Upper lobe of left lung (tissue), 4 donors: ENCODE measurements around the gene STX8.

Experiments
- POLR2A ChIP-seq, 4 donors: fragments of 450-650 bp; IDR thresholded peaks; one replicate each; pipeline ENCODE4 v1.5.1; 2016 to 2017; ENCODE audit warnings: antibody characterized with exemption in 4 of 4, mild to moderate bottlenecking in 2 of 4
- POLR2AphosphoS5 ChIP-seq, 2 donors: sonication (generic); formaldehyde crosslinking; IDR thresholded peaks; one replicate each; pipeline ENCODE4 v1.5.1; 2017; ENCODE audit warnings: antibody characterized with exemption in 2 of 2
- TF ChIP-seq, protein P1 (sequence below), 6 experiments: fragments of 450-650 bp in 4 of 6; fragments of 200-600 bp in 2 of 6; sonication (generic) in 2 of 6; IDR thresholded peaks; one replicate each; pipeline ENCODE4 v1.5.1; 2016 to 2019; ENCODE audit warnings: antibody characterized with exemption in 6 of 6

DNA sequence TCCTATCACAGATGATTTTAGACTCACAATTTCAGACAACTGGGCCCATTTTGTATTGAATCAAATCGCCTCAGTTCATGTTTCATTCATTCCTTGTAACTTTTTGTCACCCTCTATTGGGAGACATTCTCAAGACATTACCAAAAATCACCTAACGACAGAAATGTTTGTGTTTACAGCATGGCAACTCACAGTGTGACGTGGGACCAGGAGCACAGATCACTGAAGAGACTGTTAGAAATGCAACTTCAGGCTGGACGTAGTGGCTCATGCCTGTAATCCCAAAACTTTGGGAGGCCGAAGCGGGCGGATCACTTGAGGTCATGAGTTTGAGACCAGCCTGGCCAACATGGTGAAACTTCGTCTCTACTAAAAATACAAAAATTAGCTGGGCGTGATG is 304.7 kb downstream of the STX8 start:
- TF ChIP-seq POLR2AphosphoS5 (IDR thresholded peaks at IDR 0.05) = no peak
- TF ChIP-seq, protein P1, sequence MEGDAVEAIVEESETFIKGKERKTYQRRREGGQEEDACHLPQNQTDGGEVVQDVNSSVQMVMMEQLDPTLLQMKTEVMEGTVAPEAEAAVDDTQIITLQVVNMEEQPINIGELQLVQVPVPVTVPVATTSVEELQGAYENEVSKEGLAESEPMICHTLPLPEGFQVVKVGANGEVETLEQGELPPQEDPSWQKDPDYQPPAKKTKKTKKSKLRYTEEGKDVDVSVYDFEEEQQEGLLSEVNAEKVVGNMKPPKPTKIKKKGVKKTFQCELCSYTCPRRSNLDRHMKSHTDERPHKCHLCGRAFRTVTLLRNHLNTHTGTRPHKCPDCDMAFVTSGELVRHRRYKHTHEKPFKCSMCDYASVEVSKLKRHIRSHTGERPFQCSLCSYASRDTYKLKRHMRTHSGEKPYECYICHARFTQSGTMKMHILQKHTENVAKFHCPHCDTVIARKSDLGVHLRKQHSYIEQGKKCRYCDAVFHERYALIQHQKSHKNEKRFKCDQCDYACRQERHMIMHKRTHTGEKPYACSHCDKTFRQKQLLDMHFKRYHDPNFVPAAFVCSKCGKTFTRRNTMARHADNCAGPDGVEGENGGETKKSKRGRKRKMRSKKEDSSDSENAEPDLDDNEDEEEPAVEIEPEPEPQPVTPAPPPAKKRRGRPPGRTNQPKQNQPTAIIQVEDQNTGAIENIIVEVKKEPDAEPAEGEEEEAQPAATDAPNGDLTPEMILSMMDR (IDR thresholded peaks at IDR 0.05) = no peak
- TF ChIP-seq POLR2A (IDR thresholded peaks at IDR 0.05) = no peak
